Measurements from ENCODE around the gene UBE2QL1.

Gene UBE2QL1

DNA sequence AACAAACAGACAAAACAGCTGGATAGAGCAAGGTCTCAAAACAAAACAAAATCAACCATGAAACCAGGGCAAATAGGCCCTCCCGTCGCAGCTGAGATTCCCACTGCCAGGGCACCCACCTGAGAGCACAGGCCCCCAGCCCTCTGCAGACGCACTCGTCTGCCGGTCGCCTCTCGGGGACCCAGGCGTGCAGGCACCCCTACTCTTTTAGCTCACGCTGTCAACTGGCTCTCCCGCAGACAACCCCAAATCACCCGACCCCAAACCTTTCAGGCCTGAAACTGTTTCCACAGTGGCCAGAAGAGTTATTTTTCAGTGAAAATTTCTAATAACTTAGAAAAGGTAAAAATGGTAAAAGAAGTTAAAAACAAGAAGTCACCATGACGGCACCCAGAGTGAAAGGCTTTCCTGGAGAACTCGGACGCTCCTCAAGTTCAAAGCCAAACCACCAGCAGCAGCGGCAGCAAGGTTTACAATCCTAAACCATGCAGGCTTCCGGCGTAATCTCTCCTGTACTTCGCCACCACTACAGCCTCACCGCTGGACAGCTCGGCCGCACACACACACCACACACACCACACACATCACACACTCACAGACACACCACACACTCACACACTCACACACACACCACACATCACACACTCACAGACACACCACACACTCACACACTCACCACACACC, 1.9 kb upstream of the UBE2QL1 start:
- H3K27me3 ChIP-seq (replicated peaks; ENCODE audit: control insufficient read depth, insufficient read depth, low read length), result peaks cover 2% of the 10 kb centered on the region
- no peak for DNase-seq (ENCODE audit: extremely low read depth, insufficient read length)
- no peaks in the 10 kb centered on the region for H3K36me3 ChIP-seq (ENCODE audit: control insufficient read depth, insufficient read depth, low read length)
- TF ChIP-seq, protein P1, sequence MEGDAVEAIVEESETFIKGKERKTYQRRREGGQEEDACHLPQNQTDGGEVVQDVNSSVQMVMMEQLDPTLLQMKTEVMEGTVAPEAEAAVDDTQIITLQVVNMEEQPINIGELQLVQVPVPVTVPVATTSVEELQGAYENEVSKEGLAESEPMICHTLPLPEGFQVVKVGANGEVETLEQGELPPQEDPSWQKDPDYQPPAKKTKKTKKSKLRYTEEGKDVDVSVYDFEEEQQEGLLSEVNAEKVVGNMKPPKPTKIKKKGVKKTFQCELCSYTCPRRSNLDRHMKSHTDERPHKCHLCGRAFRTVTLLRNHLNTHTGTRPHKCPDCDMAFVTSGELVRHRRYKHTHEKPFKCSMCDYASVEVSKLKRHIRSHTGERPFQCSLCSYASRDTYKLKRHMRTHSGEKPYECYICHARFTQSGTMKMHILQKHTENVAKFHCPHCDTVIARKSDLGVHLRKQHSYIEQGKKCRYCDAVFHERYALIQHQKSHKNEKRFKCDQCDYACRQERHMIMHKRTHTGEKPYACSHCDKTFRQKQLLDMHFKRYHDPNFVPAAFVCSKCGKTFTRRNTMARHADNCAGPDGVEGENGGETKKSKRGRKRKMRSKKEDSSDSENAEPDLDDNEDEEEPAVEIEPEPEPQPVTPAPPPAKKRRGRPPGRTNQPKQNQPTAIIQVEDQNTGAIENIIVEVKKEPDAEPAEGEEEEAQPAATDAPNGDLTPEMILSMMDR (IDR thresholded peaks at IDR 0.05; ENCODE audit: insufficient read depth, low read length, poor library complexity, severe bottlenecking), result no peak
- H3K4me3 ChIP-seq (replicated peaks; ENCODE audit: low read depth, low read length), result no peak overlapping the region

DNA sequence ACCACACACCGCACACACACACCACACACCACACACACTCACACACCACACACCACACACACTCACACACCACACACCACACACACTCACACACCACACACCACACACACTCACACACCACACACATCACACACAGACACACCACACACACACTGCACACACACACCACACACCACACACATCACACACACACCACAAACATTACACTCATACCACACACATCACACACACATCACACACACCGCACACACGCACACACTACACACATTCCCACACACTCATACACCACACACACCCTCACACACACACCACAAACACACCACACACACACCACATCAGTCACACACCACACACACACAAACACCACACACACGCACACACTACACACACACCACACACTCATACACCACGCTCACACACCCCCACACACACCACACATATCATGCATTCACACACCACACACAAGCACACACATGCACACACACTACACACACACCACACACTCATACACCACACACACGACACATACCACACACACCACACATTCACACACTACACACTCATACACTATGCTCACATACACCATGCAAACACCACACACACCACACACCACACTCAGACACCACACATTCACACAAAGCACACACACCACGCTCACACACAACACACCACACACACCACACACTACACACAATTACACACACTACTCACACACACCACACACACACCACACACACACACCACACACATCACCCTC, 1.1 kb upstream of the UBE2QL1 start:
- no peak for DNase-seq (ENCODE audit: extremely low read depth, insufficient read length)
- Histone ChIP-seq H3K36me3 (ENCODE audit: control insufficient read depth, insufficient read depth, low read length) (no peaks in the 10 kb centered on the region), H3K4me3 (replicated peaks; ENCODE audit: low read depth, low read length) (no peak overlapping the region), H3K27me3 (replicated peaks; ENCODE audit: control insufficient read depth, insufficient read depth, low read length) (peaks cover 2% of the 10 kb centered on the region)
- TF ChIP-seq, protein P1 (IDR thresholded peaks at IDR 0.05; ENCODE audit: insufficient read depth, low read length, poor library complexity, severe bottlenecking), result no peak

DNA sequence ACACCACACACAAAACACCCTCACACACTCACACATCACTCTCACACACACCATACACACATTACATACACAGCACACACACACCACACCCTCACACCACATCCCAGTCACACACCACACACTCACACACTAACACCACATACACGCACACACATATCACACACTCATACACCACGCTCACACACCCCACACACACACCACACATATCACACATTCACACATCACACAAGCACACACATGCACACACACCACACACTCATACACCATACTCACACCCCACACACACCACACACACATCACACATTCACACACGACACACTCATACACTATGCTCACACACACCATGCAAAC, 543 bp upstream of the UBE2QL1 start:
- no peaks in the 10 kb centered on the region for H3K36me3 ChIP-seq (ENCODE audit: control insufficient read depth, insufficient read depth, low read length)
- no peak overlapping the region for H3K4me3 ChIP-seq (replicated peaks; ENCODE audit: low read depth, low read length)
- TF ChIP-seq, protein P1 (IDR thresholded peaks at IDR 0.05; ENCODE audit: insufficient read depth, low read length, poor library complexity, severe bottlenecking), result no peak
- DNase-seq (ENCODE audit: extremely low read depth, insufficient read length), result no peak
- peaks cover 2% of the 10 kb centered on the region for H3K27me3 ChIP-seq (replicated peaks; ENCODE audit: control insufficient read depth, insufficient read depth, low read length)

DNA sequence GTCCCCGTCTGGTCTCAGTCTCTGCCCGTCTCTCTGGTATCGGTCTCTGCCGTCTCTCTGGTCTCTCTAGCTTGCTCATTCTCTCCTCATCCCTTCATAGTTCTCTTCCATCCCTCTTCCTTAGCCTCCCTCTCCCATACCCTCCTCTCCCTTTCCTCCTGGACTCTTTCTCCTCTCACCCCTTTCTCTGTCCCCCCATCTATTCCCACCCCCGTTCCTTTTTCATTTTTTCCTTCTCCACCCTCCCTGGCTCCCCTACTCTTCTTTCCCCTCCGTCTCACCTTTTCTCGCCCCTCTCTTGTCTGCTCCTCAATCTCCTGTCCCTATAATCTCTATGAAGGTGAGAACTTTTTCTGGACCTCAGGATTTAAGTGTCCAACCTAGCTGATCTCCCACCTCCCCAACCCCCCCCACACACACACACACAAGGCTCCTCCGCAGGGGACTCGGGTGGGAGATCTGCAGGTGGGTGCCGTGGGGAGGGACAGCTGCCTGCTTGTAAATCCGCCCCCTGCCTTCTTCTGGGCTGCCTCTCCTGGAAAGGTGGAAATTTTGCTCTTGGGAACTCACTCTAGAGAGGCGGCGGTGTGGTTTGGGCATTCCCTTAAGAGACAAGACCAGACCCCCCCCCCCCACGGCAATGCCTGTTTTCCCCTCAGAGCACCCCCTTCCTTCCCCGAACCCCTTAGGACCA, 953 bp downstream of the UBE2QL1 start:
- Histone ChIP-seq H3K4me3 (replicated peaks; ENCODE audit: low read depth, low read length) (no peak overlapping the region; the same call in 1 of the 2 replicates), H3K27me3 (replicated peaks; ENCODE audit: control insufficient read depth, insufficient read depth, low read length) (peaks cover 2% of the 10 kb centered on the region), H3K36me3 (ENCODE audit: control insufficient read depth, insufficient read depth, low read length) (no peaks in the 10 kb centered on the region)
- DNase-seq (ENCODE audit: extremely low read depth, insufficient read length), result no peak
- TF ChIP-seq, protein P1 (IDR thresholded peaks at IDR 0.05; ENCODE audit: insufficient read depth, low read length, poor library complexity, severe bottlenecking), result no peak

DNA sequence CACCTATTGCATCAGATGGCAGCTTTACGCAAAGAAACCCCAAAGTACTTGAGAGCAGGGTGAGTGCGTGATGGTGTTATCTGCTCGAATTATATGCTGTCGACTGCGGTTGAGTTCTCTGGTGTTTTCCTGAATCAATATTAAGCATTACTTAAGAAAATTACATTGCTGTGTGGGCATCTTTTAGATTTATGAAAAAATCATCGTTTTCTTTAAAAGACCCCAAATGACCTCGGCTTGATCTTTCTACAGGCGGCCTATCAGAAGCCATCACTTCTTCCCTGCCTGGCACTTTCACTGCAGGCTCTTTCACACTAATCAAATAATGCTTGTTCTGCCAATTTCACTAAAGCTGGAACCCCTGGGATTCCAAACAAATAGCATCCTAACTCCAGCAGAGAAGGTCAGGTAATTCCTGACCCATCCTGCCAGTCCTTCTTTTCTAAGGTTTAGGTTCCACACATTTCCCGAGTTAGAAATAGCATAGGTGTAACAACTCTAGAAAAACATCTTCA, 1.7 kb downstream of the UBE2QL1 start:
- Histone ChIP-seq H3K27me3 (replicated peaks; ENCODE audit: control insufficient read depth, insufficient read depth, low read length) (peaks cover 2% of the 10 kb centered on the region), H3K4me3 (replicated peaks; ENCODE audit: low read depth, low read length) (no peak overlapping the region)

More for the DNA sequence above, 1.7 kb downstream of the UBE2QL1 start:
- no peak for DNase-seq (ENCODE audit: extremely low read depth, insufficient read length)
- no peaks in the 10 kb centered on the region for H3K36me3 ChIP-seq (ENCODE audit: control insufficient read depth, insufficient read depth, low read length)
- TF ChIP-seq, protein P1 (IDR thresholded peaks at IDR 0.05; ENCODE audit: insufficient read depth, low read length, poor library complexity, severe bottlenecking), result no peak

All from GM06990 (cell line).